Endothelial cell of umbilical vein (primary cell): ENCODE results near the gene SLC12A7. TPM values are rescaled to one million over a fixed set of nuclear protein-coding genes. Genes with fewer than 3 reads are reported as not detected.

ENCODE experiments used
- BruUV-seq: library from RNA; stranded (reverse); fragments of 400-500 nt; replicated peaks from 2 replicates; lab custom pipeline; 2021; lab: Mats Ljungman, UMichigan
- CTCF ChIA-PET: fragments of 300-600, 350-600 bp; sonication (Branson Sonifier 250); formaldehyde crosslinking; loops from one replicate; lab custom pipeline; 2021; ENCODE audit warnings: antibody characterized with exemption, inconsistent platforms; lab: Charles Lee
- POLR2A ChIA-PET: fragments of 300-600, 350-600 bp; sonication (Branson Sonifier 250); formaldehyde crosslinking; loops from one replicate; lab custom pipeline; 2021; ENCODE audit warnings: antibody characterized with exemption, inconsistent platforms; lab: Charles Lee
- DNase-seq: peaks from one replicate; pipeline ENCODE4 v3.0.0-alpha.2; 2011; ENCODE audit warnings: low read depth, low spot score
- FAIRE-seq: peaks from 2 replicates; lab custom pipeline; 2011; peaks lifted over from hg19 to GRCh38; lab: Jason Lieb, UNC
- H2AFZ ChIP-seq: 2 replicates; pipeline ENCODE4 v1.6.0; 2012; ENCODE audit warnings: low read depth, low read length, control low read depth, inconsistent platforms
- H3K27ac ChIP-seq: 2 replicates; pipeline ENCODE4 v1.5.1; 2011; ENCODE audit warnings: low read depth, mild to moderate bottlenecking, control low read depth, low read length, moderate library complexity; ENCODE audit not compliant: insufficient read depth
- H3K27me3 ChIP-seq, 2 experiments: 2 replicates each; pipeline versions ENCODE4 v1.6.0 to v1.6.1; 2011; ENCODE audit warnings: low read length in 2 of 2, mixed read lengths in 1 of 2; ENCODE audit not compliant: control insufficient read depth in 2 of 2, insufficient read depth in 2 of 2
- H3K36me3 ChIP-seq, 2 experiments: 2 replicates in 1 of 2; 3 replicates in 1 of 2; pipeline ENCODE4 v1.5.1; 2011; ENCODE audit warnings: low read length in 2 of 2, mild to moderate bottlenecking in 1 of 2, moderate library complexity in 1 of 2; ENCODE audit not compliant: control insufficient read depth in 2 of 2, insufficient read depth in 2 of 2; ENCODE audit errors: extremely low read depth in 1 of 2
- H3K4me1 ChIP-seq: 3 replicates; pipeline ENCODE4 v1.5.1; 2011; ENCODE audit warnings: mild to moderate bottlenecking, low read length; ENCODE audit not compliant: control insufficient read depth, insufficient read depth; ENCODE audit errors: extremely low read depth
- H3K4me2 ChIP-seq: 2 replicates; pipeline ENCODE4 v1.6.1; 2011; ENCODE audit warnings: low read length, control low read depth, mixed read lengths; ENCODE audit not compliant: insufficient read depth
- H3K4me3 ChIP-seq, 3 experiments: fragments of 200-600 bp in 1 of 3; sonication (generic), shearing (Covaris generic) in 1 of 3; replicated peaks in 1 of 3; 2 replicates each; pipeline ENCODE4 v1.5.1; 2011 to 2016; ENCODE audit warnings: control low read depth in 3 of 3, low read length in 3 of 3, mild to moderate bottlenecking in 2 of 3, inconsistent platforms in 1 of 3, low read depth in 1 of 3, moderate library complexity in 1 of 3; ENCODE audit not compliant: insufficient read depth in 1 of 3
- H3K79me2 ChIP-seq: 2 replicates; pipeline ENCODE4 v1.6.0; 2012; ENCODE audit warnings: low read length, inconsistent platforms; ENCODE audit not compliant: control insufficient read depth, insufficient read depth
- H3K9ac ChIP-seq: replicated peaks from 2 replicates; pipeline ENCODE3; 2011; ENCODE audit warnings: low read length, control low read depth; ENCODE audit not compliant: insufficient read depth; ENCODE audit errors: extremely low read depth
- H3K9me1 ChIP-seq: replicated peaks from 3 replicates; pipeline ENCODE4 v1.6.0; 2011; ENCODE audit warnings: mild to moderate bottlenecking, low read length; ENCODE audit not compliant: control insufficient read depth, insufficient read depth; ENCODE audit errors: extremely low read depth
- H3K9me3 ChIP-seq: replicated peaks from 2 replicates; pipeline ENCODE4 v1.5.1; 2012; ENCODE audit warnings: low read length, inconsistent platforms; ENCODE audit not compliant: control insufficient read depth, insufficient read depth
- H4K20me1 ChIP-seq: replicated peaks from 2 replicates; pipeline ENCODE3; 2011; ENCODE audit warnings: mild to moderate bottlenecking, low read length; ENCODE audit not compliant: control insufficient read depth, insufficient read depth; ENCODE audit errors: extremely low read depth
- EZH2 ChIP-seq: IDR thresholded peaks from 2 replicates; pipeline ENCODE4 v1.6.1; 2012; ENCODE audit warnings: borderline replicate concordance, low read depth, mild to moderate bottlenecking, moderate library complexity, low read length, inconsistent platforms; ENCODE audit not compliant: severe bottlenecking
- GATA2 ChIP-seq: IDR thresholded peaks from 2 replicates; pipeline ENCODE4 v1.7.0; 2011; ENCODE audit warnings: low read depth, mild to moderate bottlenecking, moderate library complexity, mixed read lengths, low read length; ENCODE audit not compliant: insufficient read length, insufficient read depth
- JUN ChIP-seq: IDR thresholded peaks from 2 replicates; pipeline ENCODE4 v1.6.1; 2011; ENCODE audit warnings: borderline replicate concordance, low read depth; ENCODE audit not compliant: insufficient read length, insufficient read depth
- MYC ChIP-seq: IDR thresholded peaks from one replicate; pipeline ENCODE4 v1.6.1; 2011; ENCODE audit warnings: mild to moderate bottlenecking, low read depth, low read length
- POLR2AphosphoS5 ChIP-seq: IDR thresholded peaks from 2 replicates; pipeline ENCODE4 v1.6.1; 2012; ENCODE audit warnings: low read depth, mild to moderate bottlenecking, control low read depth, low read length, moderate library complexity; ENCODE audit not compliant: insufficient read depth
- dilution Hi-C: fragments of 300-500 bp; cut with MboI; formaldehyde crosslinking; loops from one replicate; pipeline ENCODE4 v1.15.0; 2019; ENCODE audit warnings: low sequenced_read_pairs; ENCODE audit not compliant: extremely low pct_ligation_motif_present
- intact Hi-C: fragments of 100-400 bp; cut with micrococcal nuclease; formaldehyde crosslinking; loops from one replicate; pipeline ENCODE4 v1.10.0; 2022
- polyA plus RNA-seq, 4 experiments: library from polyadenylated mRNA; depleted of rRNA in 3 of 4; stranded (reverse) in 3 of 4; unstranded in 1 of 4; fragments of >200 nt; gene quantifications; 2 replicates each; pipeline versions ENCODE4 v1.2.1 to v1.2.3, GENCODE V29; 2011 to 2012; ENCODE audit warnings: missing spikeins in 1 of 4
- total RNA-seq: library from RNA; stranded (reverse); gene quantifications from 2 replicates; pipeline ENCODE4 v1.2.3, GENCODE V29; 2021
- TF ChIP-seq, protein P1 (sequence below): IDR thresholded peaks from 2 replicates; pipeline ENCODE4 v1.6.1; 2011; ENCODE audit not compliant: insufficient read depth, insufficient read length

SLC12A7 gene
- total and polyA plus RNA-seq, 2 donors (not counting 3 experiments of a cell fraction or from before 2014, with no cell fraction given) = 16.4 to 38.8 TPM

- DNase-seq (no peak), FAIRE-seq (no peak)
- dilution Hi-C loops = no loop called here
- Histone ChIP-seq H3K79me2 (no peaks in the 10 kb centered on the region), H3K27ac (no peak overlapping the region), H3K4me2 (no peak overlapping the region), H3K27me3 (peaks cover 25 to 26% of the 10 kb centered on the region in 2 experiments), H3K4me3 (no peak overlapping the region), H3K4me1 (no peaks in the 10 kb centered on the region), H2AFZ (no peak overlapping the region), H4K20me1 (no peaks in the 10 kb centered on the region), H3K9ac (no peak overlapping the region), H3K9me3 (no peaks in the 10 kb centered on the region), H3K36me3 (no peaks in the 10 kb centered on the region), H3K9me1 (no peaks in the 10 kb centered on the region)
- TF ChIP-seq MYC = no peak
- TF ChIP-seq GATA2 = no peak
- TF ChIP-seq, protein P1, sequence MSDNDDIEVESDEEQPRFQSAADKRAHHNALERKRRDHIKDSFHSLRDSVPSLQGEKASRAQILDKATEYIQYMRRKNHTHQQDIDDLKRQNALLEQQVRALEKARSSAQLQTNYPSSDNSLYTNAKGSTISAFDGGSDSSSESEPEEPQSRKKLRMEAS = no peak
- no peak for TF ChIP-seq POLR2AphosphoS5
- TF ChIP-seq EZH2 = no peak
- TF ChIP-seq JUN = no peak
- ChIA-PET CTCF (interaction anchor here (0.7 to 2.1 kb wide), 9 partner anchors 9 to 133 kb away, joined by 3 to 9 read pairs (median 5); no protein-coding TSS in a partner anchor), POLR2A (no interaction called here)
- no TSS peak for BruUV-seq
- intact Hi-C loops = loop anchor here (1.0 kb wide), 1 partner anchor 85 kb away; no protein-coding TSS in a partner anchor
Measured at GRCh38 chr5:1007681-1008450, 104.0 kb downstream of the SLC12A7 start.
